ENCODE results near the gene COMT. TPM values are rescaled to one million over a fixed set of nuclear protein-coding genes. Genes with fewer than 3 reads are reported as not detected.

COMT gene
- total and polyA plus RNA-seq, 7 donors = 63.6 to 146 (median 117) TPM

DNA sequence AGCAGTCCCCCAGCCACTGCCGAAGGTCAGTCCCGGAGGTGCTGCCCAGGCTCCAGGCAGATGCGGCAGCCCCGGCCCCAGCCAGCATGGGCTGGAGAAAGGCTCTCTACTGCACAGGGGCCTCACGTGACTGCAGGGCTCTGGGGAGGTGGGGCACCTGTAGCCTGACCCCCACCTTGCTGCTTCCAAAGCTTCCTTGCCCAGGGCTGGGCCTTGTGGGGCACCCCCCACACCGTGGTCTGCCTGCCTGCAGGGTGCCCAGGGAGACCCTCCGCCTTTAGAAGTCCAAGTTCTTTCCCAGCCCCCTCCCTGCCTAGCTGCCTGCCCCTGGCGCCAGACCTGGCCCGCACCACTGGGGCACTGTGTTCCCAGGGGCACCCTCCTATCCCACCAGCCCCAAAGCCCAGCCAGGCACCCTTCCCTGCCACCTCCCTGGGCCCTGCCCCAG, 28.5 kb downstream of the COMT start:
- Histone ChIP-seq H3K4me1 (no peaks in the 10 kb centered on the region), H3K27ac (no peak overlapping the region), H3K36me3 (ENCODE audit: insufficient read depth in 1 of 2, low read depth in 1 of 2) (peaks cover 0 to 83% of the 10 kb centered on the region in 2 donors), H3K9me3 (no peaks in the 10 kb centered on the region), H3K4me3 (no peak overlapping the region), H3K27me3 (ENCODE audit: insufficient read depth in 3 of 3, low read length in 2 of 3) (no peaks in the 10 kb centered on the region)
- DNase-seq = no peak
- ATAC-seq = peak; percentile 5 to 12 (median 6)
- intact Hi-C loops (cut with DNase I) = loop anchor here (1.0 to 5.0 kb wide), 3 partner anchors 12 to 157 kb away; no protein-coding TSS in a partner anchor
- TF ChIP-seq, protein P1, sequence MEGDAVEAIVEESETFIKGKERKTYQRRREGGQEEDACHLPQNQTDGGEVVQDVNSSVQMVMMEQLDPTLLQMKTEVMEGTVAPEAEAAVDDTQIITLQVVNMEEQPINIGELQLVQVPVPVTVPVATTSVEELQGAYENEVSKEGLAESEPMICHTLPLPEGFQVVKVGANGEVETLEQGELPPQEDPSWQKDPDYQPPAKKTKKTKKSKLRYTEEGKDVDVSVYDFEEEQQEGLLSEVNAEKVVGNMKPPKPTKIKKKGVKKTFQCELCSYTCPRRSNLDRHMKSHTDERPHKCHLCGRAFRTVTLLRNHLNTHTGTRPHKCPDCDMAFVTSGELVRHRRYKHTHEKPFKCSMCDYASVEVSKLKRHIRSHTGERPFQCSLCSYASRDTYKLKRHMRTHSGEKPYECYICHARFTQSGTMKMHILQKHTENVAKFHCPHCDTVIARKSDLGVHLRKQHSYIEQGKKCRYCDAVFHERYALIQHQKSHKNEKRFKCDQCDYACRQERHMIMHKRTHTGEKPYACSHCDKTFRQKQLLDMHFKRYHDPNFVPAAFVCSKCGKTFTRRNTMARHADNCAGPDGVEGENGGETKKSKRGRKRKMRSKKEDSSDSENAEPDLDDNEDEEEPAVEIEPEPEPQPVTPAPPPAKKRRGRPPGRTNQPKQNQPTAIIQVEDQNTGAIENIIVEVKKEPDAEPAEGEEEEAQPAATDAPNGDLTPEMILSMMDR (IDR thresholded peaks at IDR 0.05) = no peak
- 72 to 74% (median 73%) methylated on average over 9 of the region's 9 CpGs for WGBS, 3 donors

DNA sequence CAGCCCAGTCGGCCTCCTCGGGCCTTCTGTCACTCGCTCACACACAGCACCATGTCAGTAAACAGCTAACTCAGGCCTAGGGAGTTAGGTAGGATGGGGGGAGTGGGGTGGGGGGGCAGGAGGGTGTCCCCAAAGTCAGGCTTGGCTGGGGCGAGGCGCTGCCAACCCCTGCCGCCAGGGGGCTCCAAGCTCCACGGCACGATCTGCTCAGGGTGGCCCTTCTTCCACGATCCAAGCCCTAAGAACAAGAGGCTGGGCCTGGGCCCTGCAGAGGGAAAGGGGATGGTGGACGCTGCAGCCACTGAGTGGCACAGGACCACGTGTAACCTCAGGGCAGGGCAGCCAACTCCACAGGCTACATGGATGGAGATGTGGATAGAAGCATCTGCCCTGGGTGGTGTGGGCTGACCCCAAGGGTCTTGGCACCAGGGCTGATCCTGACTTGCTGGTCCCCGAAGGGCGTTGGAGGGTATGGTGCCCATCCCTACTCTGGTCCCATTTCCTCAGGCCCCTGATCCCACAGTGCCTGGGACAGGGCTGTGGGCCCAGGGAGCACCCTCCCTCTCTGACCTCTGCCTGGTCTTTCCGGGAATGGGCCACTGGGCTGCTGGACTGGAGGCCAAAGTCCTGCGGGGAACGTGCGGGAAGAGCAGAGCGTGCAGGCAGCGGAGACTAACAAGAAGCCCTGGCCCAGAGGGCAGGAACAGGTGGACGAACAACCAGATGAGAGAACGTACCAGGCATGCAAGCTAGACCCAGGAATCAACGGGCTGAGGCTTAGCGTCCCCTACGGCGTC, 29.1 kb downstream of the COMT start:
- peak; percentile 74 to 86 for DNase-seq
- Histone ChIP-seq H3K27ac (no peak overlapping the region), H3K9me3 (no peaks in the 10 kb centered on the region), H3K4me3 (no peak overlapping the region), H3K27me3 (ENCODE audit: insufficient read depth in 3 of 3, low read length in 2 of 3) (no peaks in the 10 kb centered on the region), H3K4me1 (no peaks in the 10 kb centered on the region), H3K36me3 (ENCODE audit: insufficient read depth in 1 of 2, low read depth in 1 of 2) (peaks cover 0 to 78% of the 10 kb centered on the region in 2 donors)
- TF ChIP-seq, protein P1 (IDR thresholded peaks at IDR 0.05) = peak; percentile 92
- 43 to 54% (median 52%) methylated on average over 25 of the region's 25 CpGs for WGBS, 3 donors
- ATAC-seq = peak; percentile 76 to 85 (median 78)
- intact Hi-C loops (cut with DNase I) = loop anchor here (1.0 to 5.0 kb wide), 3 partner anchors 12 to 157 kb away; no protein-coding TSS in a partner anchor

DNA sequence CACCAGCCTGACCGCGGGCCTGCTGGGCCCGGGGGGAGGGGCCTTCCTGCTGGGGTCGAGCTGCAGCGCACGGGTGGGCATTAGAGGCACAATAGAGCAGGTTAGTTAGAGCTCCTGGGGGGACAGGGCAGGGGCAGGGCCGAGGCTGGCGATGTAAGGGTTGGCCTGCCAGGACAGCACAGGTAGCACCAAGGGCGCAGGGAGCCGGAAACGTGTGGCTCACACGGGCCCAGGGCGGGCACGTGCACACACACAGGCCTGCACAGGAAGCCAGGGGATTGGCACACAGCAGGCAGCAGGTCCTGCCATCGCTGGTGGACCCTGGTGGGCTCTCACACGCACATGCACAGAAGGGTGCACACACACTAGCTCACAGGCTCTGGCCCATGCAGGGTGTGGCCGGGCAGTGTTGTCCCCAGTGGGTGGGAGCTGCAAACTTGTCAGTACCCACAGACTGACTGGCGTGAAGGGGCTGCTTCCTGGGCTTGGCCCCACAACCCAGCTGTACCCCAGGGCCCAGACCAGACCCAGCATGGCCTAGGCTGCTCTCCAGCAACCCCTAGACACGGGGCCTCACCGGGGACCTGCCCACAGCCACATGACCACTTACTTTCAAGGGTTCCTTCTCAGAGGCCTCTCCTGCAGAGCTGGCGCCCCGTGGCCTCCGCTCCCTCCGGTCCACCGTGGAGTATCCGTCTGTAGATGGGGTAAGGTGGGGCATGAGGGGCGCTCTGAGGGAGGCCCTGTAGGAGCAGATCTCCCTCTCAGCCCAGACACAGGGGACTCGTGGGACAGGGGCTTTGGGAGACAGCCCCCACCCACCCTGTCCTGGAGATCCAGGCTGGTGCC, 29.9 kb downstream of the COMT start:
- DNase-seq (no peak), ATAC-seq (no peak)
- 69 to 72% (median 69%) methylated on average over 28 of the region's 28 CpGs for WGBS, 3 donors
- Histone ChIP-seq H3K27me3 (ENCODE audit: insufficient read depth in 3 of 3, low read length in 2 of 3) (no peaks in the 10 kb centered on the region), H3K4me3 (no peak overlapping the region), H3K4me1 (no peaks in the 10 kb centered on the region), H3K9me3 (no peaks in the 10 kb centered on the region), H3K27ac (no peak overlapping the region), H3K36me3 (ENCODE audit: insufficient read depth in 1 of 2, low read depth in 1 of 2) (peaks cover 0 to 73% of the 10 kb centered on the region in 2 donors)
- intact Hi-C loops (cut with DNase I) = loop anchor here in 1 of 2 donors (5.0 kb wide), 1 partner anchor 156 kb away; no protein-coding TSS in a partner anchor
- TF ChIP-seq, protein P1 (IDR thresholded peaks at IDR 0.05) = no peak

DNA sequence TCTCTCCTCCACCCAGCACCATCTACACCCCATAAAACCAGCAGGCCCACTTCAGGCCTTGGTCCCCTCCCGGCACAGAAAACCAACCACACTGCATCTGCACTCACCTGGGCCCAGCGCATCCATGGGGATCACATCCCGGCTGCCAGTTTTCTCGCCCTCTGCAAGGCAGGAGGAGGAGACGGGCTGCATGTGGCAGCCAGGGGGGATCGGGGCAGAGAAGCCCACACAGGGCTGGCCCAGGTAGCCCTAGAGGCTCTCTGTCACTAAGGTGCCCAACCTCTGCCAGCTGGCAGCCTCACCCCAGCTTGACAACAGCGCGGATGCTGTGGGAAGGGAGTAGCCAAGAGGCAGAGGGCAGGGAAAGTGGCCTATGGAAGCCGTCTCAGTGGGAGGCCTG, 30.7 kb downstream of the COMT start:
- intact Hi-C loops (cut with DNase I) = loop anchor here in 1 of 2 donors (5.0 kb wide), 1 partner anchor 155 kb away; no protein-coding TSS in a partner anchor
- no peak for DNase-seq
- peaks cover 0 to 73% of the 10 kb centered on the region in 2 donors for H3K36me3 ChIP-seq (ENCODE audit: insufficient read depth in 1 of 2, low read depth in 1 of 2)
- 79 to 89% (median 82%) methylated on average over 9 of the region's 9 CpGs for WGBS, 3 donors
- no peaks in the 10 kb centered on the region for H3K4me1 ChIP-seq
- H3K27me3 ChIP-seq (ENCODE audit: insufficient read depth in 3 of 3, low read length in 2 of 3) = no peaks in the 10 kb centered on the region
- H3K9me3 ChIP-seq = no peaks in the 10 kb centered on the region
- H3K27ac ChIP-seq = no peak overlapping the region
- H3K4me3 ChIP-seq = no peak overlapping the region
- TF ChIP-seq, protein P1 (IDR thresholded peaks at IDR 0.05) = no peak
- no peak for ATAC-seq
